GM21367 (cell line): ENCODE data around the gene TAS2R8.
"Not testable (repeated sequence)": the region's sequence is repeated elsewhere in the genome, so short reads cannot be mapped to it uniquely, and the experiment has no call there.

ENCODE experiments used
- ATAC-seq: cut with Tn5 transposase; IDR thresholded peaks from one replicate; pipeline ENCODE4 v1.9.1; 2021; ENCODE audit not compliant: unreplicated experiment

TAS2R8 gene

GRCh38 chr12:10807186-10807585, at the start of gene TAS2R8:
TSS of gene TAS2R8 (minus strand) at chr12:10807286. CDS start at chr12:10806980, 306 bp downstream.
- no peak for ATAC-seq

GRCh38 chr12:10855807-10856206, 48.7 kb upstream of the TAS2R8 start:
- ATAC-seq = no peak

- ATAC-seq = no peak
Measured at GRCh38 chr12:10853776-10854175, 46.7 kb upstream of the TAS2R8 start.

- ATAC-seq = no peak
Measured at GRCh38 chr12:10851243-10851858, 44.3 kb upstream of the TAS2R8 start.

- ATAC-seq = no peak
Measured at GRCh38 chr12:10849425-10849878, 42.4 kb upstream of the TAS2R8 start, which contains the start of gene PRR4. TSS of gene PRR4 (minus strand) at chr12:10849475. CDS start at chr12:10849437, 38 bp downstream.

- ATAC-seq = no peak
Measured at GRCh38 chr12:10847744-10848143, 40.7 kb upstream of the TAS2R8 start.

- no peak for ATAC-seq
Measured at GRCh38 chr12:10842862-10843261, 35.8 kb upstream of the TAS2R8 start.

GRCh38 chr12:10838461-10838860, 31.4 kb upstream of the TAS2R8 start:
- no peak for ATAC-seq

- ATAC-seq = no peak
Measured at GRCh38 chr12:10829994-10830393, 22.9 kb upstream of the TAS2R8 start.

- ATAC-seq = no peak
Measured at GRCh38 chr12:10826258-10826657, 19.2 kb upstream of the TAS2R8 start, which contains the start of gene TAS2R10. TSS of gene TAS2R10 (minus strand) at chr12:10826358. CDS start at chr12:10826269, 89 bp downstream.

- no peak for ATAC-seq
Measured at GRCh38 chr12:10824957-10825356, 17.9 kb upstream of the TAS2R8 start.

- no peak for ATAC-seq
Measured at GRCh38 chr12:10811883-10812536, 4.9 kb upstream of the TAS2R8 start.

- ATAC-seq = no peak
Measured at GRCh38 chr12:10810068-10810467, 3.0 kb upstream of the TAS2R8 start, which contains the start of gene TAS2R9. TSS of gene TAS2R9 (minus strand) at chr12:10810168. CDS start at chr12:10810075, 93 bp downstream.

GRCh38 chr12:10802587-10802986, 4.5 kb downstream of the TAS2R8 start, which contains the start of gene TAS2R7:
TSS of gene TAS2R7 (minus strand) at chr12:10802627. CDS start at chr12:10802570, 57 bp downstream.
- no peak for ATAC-seq

GRCh38 chr12:10801741-10802140, 5.3 kb downstream of the TAS2R8 start:
- no peak for ATAC-seq

GRCh38 chr12:10794222-10794621, 12.9 kb downstream of the TAS2R8 start:
- ATAC-seq = no peak

GRCh38 chr12:10791769-10792168, 15.3 kb downstream of the TAS2R8 start:
- ATAC-seq = not testable (repeated sequence)

- ATAC-seq = no peak
Measured at GRCh38 chr12:10783252-10783651, 23.8 kb downstream of the TAS2R8 start.

- ATAC-seq = no peak
Measured at GRCh38 chr12:10779103-10779502, 28.0 kb downstream of the TAS2R8 start.

GRCh38 chr12:10771132-10771733, 35.9 kb downstream of the TAS2R8 start:
- ATAC-seq = no peak

- ATAC-seq = no peak
Measured at GRCh38 chr12:10759657-10760056, 47.4 kb downstream of the TAS2R8 start.

- ATAC-seq = no peak
Measured at GRCh38 chr12:10756194-10756593, 50.9 kb downstream of the TAS2R8 start.
